ENCODE data around the gene DHRS7B.
A peak's percentile ranks its signal among the peaks of the same experiment; 100 is the strongest.
"Not testable (repeated sequence)": the region's sequence is repeated elsewhere in the genome, so short reads cannot be mapped to it uniquely, and the experiment has no call there.

DHRS7B gene

DNA sequence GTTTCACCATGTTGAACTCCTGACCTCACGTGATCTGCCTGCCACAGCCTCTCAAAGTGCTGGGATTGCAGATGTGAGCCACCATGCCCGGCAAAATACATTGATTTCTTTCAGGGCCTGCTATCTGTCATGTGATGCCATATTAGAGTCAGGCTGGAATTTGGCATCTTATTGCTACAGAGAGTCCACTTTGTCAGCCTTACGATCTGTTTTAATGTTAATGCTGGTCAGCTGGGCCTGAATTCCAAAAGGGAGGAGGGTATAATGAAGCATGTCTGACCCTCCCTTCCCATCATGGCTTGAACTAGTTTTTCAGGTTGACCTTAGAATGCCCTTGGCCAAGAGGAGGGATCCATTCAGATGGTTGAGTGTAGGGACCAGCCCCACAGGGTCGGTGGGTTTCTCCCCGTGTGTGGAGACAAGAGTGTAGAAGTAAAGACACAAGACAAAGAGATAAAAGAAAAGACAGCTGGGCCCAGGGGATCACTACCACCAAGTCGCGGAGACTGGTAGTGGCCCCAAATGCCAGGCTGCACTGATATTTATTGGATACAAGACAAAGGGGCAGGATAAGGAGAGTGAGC lies 19.6 kb upstream of the DHRS7B start:
- H3K36me3 ChIP-seq (ENCODE audit: control insufficient read depth in 2 of 2, insufficient read depth in 2 of 2, low read length in 2 of 2); H3K4me3 ChIP-seq (ENCODE audit: low read length in 2 of 2); H3K4me1 ChIP-seq (ENCODE audit: control insufficient read depth in 2 of 2, insufficient read depth in 2 of 2, low read length in 2 of 2); H3K27ac ChIP-seq (ENCODE audit: low read depth in 2 of 2, low read length in 2 of 2); H3K9ac ChIP-seq (ENCODE audit: low read depth in 1 of 2, low read length in 2 of 2); H3K9me3 ChIP-seq (ENCODE audit: control insufficient read depth in 2 of 2, low read length in 2 of 2); H3K27me3 ChIP-seq (ENCODE audit: control insufficient read depth in 2 of 2, insufficient read depth in 2 of 2, low read length in 2 of 2): not testable (repeated sequence)

GRCh38 chr17:21108651-21109050 lies 18.1 kb upstream of the DHRS7B start:
- Histone ChIP-seq H3K27ac (ENCODE audit: low read depth in 2 of 2, low read length in 2 of 2) (no peak overlapping the region), H3K9me3 (ENCODE audit: control insufficient read depth in 2 of 2, low read length in 2 of 2) (no peaks in the 10 kb centered on the region), H3K9ac (ENCODE audit: low read depth in 1 of 2, low read length in 2 of 2) (no peak overlapping the region), H3K27me3 (ENCODE audit: control insufficient read depth in 2 of 2, insufficient read depth in 2 of 2, low read length in 2 of 2) (no peaks in the 10 kb centered on the region), H3K4me3 (ENCODE audit: low read length in 2 of 2) (no peak overlapping the region), H3K4me1 (ENCODE audit: control insufficient read depth in 2 of 2, insufficient read depth in 2 of 2, low read length in 2 of 2) (no peaks in the 10 kb centered on the region), H3K36me3 (ENCODE audit: control insufficient read depth in 2 of 2, insufficient read depth in 2 of 2, low read length in 2 of 2) (no peaks in the 10 kb centered on the region)

- Histone ChIP-seq H3K4me1 (ENCODE audit: control insufficient read depth in 2 of 2, insufficient read depth in 2 of 2, low read length in 2 of 2) (no peaks in the 10 kb centered on the region), H3K9ac (ENCODE audit: low read depth in 1 of 2, low read length in 2 of 2) (no peak overlapping the region), H3K27ac (ENCODE audit: low read depth in 2 of 2, low read length in 2 of 2) (no peak overlapping the region), H3K9me3 (ENCODE audit: control insufficient read depth in 2 of 2, low read length in 2 of 2) (no peaks in the 10 kb centered on the region), H3K36me3 (ENCODE audit: control insufficient read depth in 2 of 2, insufficient read depth in 2 of 2, low read length in 2 of 2) (no peaks in the 10 kb centered on the region), H3K27me3 (ENCODE audit: control insufficient read depth in 2 of 2, insufficient read depth in 2 of 2, low read length in 2 of 2) (no peaks in the 10 kb centered on the region), H3K4me3 (ENCODE audit: low read length in 2 of 2) (no peak overlapping the region)
Observed at GRCh38 chr17:21113049-21113690, 13.6 kb upstream of the DHRS7B start.

DNA sequence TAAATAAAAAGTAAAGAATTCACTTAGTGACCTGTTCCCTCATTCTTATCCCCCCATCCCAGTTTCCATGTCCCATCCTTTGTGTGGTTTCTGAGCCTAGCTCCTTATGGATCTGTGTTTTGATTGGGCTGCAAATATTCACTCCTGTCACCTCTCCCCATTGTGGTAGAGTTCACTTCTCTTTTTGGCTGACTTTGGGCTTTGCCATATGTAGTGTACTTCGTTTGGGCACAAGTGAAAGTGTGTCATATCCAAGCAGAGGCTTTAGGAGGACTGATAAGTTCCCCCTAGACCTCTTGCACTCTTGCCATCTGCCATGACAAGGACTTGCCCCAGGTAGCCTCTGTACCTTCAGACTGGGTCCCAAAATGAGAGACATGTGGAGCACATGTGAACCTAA lies 13.0 kb upstream of the DHRS7B start:
- Histone ChIP-seq H3K4me1 (ENCODE audit: control insufficient read depth in 2 of 2, insufficient read depth in 2 of 2, low read length in 2 of 2) (no peaks in the 10 kb centered on the region), H3K27ac (ENCODE audit: low read depth in 2 of 2, low read length in 2 of 2) (no peak overlapping the region), H3K27me3 (ENCODE audit: control insufficient read depth in 2 of 2, insufficient read depth in 2 of 2, low read length in 2 of 2) (no peaks in the 10 kb centered on the region), H3K4me3 (ENCODE audit: low read length in 2 of 2) (no peak overlapping the region), H3K9ac (ENCODE audit: low read depth in 1 of 2, low read length in 2 of 2) (no peak overlapping the region), H3K9me3 (ENCODE audit: control insufficient read depth in 2 of 2, low read length in 2 of 2) (no peaks in the 10 kb centered on the region), H3K36me3 (ENCODE audit: control insufficient read depth in 2 of 2, insufficient read depth in 2 of 2, low read length in 2 of 2) (no peaks in the 10 kb centered on the region)

- not testable (repeated sequence) for H3K27ac ChIP-seq (ENCODE audit: low read depth in 2 of 2, low read length in 2 of 2); H3K4me3 ChIP-seq (ENCODE audit: low read length in 2 of 2); H3K27me3 ChIP-seq (ENCODE audit: control insufficient read depth in 2 of 2, insufficient read depth in 2 of 2, low read length in 2 of 2); H3K9ac ChIP-seq (ENCODE audit: low read depth in 1 of 2, low read length in 2 of 2); H3K9me3 ChIP-seq (ENCODE audit: control insufficient read depth in 2 of 2, low read length in 2 of 2); H3K36me3 ChIP-seq (ENCODE audit: control insufficient read depth in 2 of 2, insufficient read depth in 2 of 2, low read length in 2 of 2); H3K4me1 ChIP-seq (ENCODE audit: control insufficient read depth in 2 of 2, insufficient read depth in 2 of 2, low read length in 2 of 2)
Observed at GRCh38 chr17:21114791-21115190, 12.0 kb upstream of the DHRS7B start.

DNA sequence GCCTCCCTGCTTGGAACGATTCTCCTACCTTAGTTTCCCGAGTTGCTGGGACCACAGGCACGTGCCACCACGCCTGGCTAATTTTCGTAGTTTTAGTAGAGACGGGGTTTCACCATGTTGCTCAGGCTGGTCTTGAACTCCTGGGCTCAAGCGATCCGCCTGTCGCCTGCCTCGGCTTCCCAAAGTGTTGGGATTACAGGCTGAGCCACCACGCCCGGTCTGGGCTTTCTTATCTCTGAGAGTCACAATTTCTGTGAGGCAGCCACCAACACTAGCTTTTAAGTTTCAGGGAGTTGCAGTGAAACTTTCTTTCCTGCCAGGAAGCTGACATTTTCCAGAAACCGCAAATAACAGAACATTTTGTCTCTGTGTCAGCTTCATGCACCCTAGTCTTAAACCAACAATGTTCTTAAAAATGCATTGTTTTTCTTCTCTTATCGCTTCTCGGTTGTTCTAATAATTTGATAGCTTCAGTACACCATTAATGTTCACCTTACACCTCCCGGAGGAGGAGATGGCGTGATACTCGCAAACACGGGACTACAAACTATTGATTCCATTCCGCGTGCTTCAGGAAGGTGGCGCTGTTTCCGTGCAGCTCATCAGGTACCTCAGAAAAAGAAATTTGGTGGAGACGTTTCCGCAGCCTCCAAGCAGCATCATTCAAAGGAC lies 7.4 kb upstream of the DHRS7B start:
- H3K9me3 ChIP-seq (ENCODE audit: control insufficient read depth in 2 of 2, low read length in 2 of 2), result no peaks in the 10 kb centered on the region
- no peak overlapping the region for H3K9ac ChIP-seq (ENCODE audit: low read depth in 1 of 2, low read length in 2 of 2)
- no peaks in the 10 kb centered on the region for H3K27me3 ChIP-seq (ENCODE audit: control insufficient read depth in 2 of 2, insufficient read depth in 2 of 2, low read length in 2 of 2)
- no peaks in the 10 kb centered on the region for H3K4me1 ChIP-seq (ENCODE audit: control insufficient read depth in 2 of 2, insufficient read depth in 2 of 2, low read length in 2 of 2)
- no peaks in the 10 kb centered on the region for H3K36me3 ChIP-seq (ENCODE audit: control insufficient read depth in 2 of 2, insufficient read depth in 2 of 2, low read length in 2 of 2)
- no peak overlapping the region for H3K4me3 ChIP-seq (ENCODE audit: low read length in 2 of 2)
- H3K27ac ChIP-seq (ENCODE audit: low read depth in 2 of 2, low read length in 2 of 2), result no peak overlapping the region

GRCh38 chr17:21119919-21120249 lies 6.9 kb upstream of the DHRS7B start:
- H3K9ac ChIP-seq (ENCODE audit: low read depth in 1 of 2, low read length in 2 of 2), result no peak overlapping the region
- H3K27ac ChIP-seq (ENCODE audit: low read depth in 2 of 2, low read length in 2 of 2), result no peak overlapping the region
- H3K36me3 ChIP-seq (ENCODE audit: control insufficient read depth in 2 of 2, insufficient read depth in 2 of 2, low read length in 2 of 2), result no peaks in the 10 kb centered on the region
- H3K27me3 ChIP-seq (ENCODE audit: control insufficient read depth in 2 of 2, insufficient read depth in 2 of 2, low read length in 2 of 2), result no peaks in the 10 kb centered on the region
- H3K4me3 ChIP-seq (ENCODE audit: low read length in 2 of 2), result no peak overlapping the region
- no peaks in the 10 kb centered on the region for H3K4me1 ChIP-seq (ENCODE audit: control insufficient read depth in 2 of 2, insufficient read depth in 2 of 2, low read length in 2 of 2)
- no peaks in the 10 kb centered on the region for H3K9me3 ChIP-seq (ENCODE audit: control insufficient read depth in 2 of 2, low read length in 2 of 2)

GRCh38 chr17:21124086-21124485 lies 2.7 kb upstream of the DHRS7B start:
- H3K4me3 ChIP-seq (ENCODE audit: low read length in 2 of 2), result no peak overlapping the region
- no peaks in the 10 kb centered on the region for H3K9me3 ChIP-seq (ENCODE audit: control insufficient read depth in 2 of 2, low read length in 2 of 2)
- H3K27ac ChIP-seq (ENCODE audit: low read depth in 2 of 2, low read length in 2 of 2), result no peak overlapping the region
- H3K27me3 ChIP-seq (ENCODE audit: control insufficient read depth in 2 of 2, insufficient read depth in 2 of 2, low read length in 2 of 2), result no peaks in the 10 kb centered on the region
- H3K9ac ChIP-seq (ENCODE audit: low read depth in 1 of 2, low read length in 2 of 2), result no peak overlapping the region
- peaks cover 11 to 14% of the 10 kb centered on the region in 2 donors for H3K4me1 ChIP-seq (ENCODE audit: control insufficient read depth in 2 of 2, insufficient read depth in 2 of 2, low read length in 2 of 2)
- no peaks in the 10 kb centered on the region for H3K36me3 ChIP-seq (ENCODE audit: control insufficient read depth in 2 of 2, insufficient read depth in 2 of 2, low read length in 2 of 2)

DNA sequence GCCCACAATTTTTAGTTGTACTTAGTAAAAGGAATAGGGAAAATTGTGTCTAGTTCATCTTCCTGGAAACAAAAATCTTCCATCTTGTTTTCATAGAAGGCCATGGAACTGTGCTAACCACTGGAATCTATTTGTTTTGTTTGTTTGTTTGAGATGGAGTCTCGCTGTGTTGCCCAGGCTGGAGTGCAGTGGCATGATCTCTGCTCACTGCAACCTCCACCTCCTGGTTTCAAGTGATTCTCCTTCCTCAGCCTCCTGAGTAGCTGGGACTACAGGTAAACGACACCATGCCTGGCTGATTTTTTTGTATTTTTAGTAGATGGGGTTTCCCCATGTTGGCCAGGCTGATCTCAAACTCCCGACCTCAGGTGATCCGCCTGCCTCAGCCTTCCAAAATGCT lies 2.2 kb upstream of the DHRS7B start:
- not testable (repeated sequence) for H3K27ac ChIP-seq (ENCODE audit: low read depth in 2 of 2, low read length in 2 of 2)

GRCh38 chr17:21125862-21126261 lies 902 bp upstream of the DHRS7B start:
- Histone ChIP-seq H3K9ac (ENCODE audit: low read depth in 1 of 2, low read length in 2 of 2) (no peak overlapping the region), H3K9me3 (ENCODE audit: control insufficient read depth in 2 of 2, low read length in 2 of 2) (no peaks in the 10 kb centered on the region), H3K27me3 (ENCODE audit: control insufficient read depth in 2 of 2, insufficient read depth in 2 of 2, low read length in 2 of 2) (no peaks in the 10 kb centered on the region), H3K4me3 (ENCODE audit: low read length in 2 of 2) (peak overlapping the region in 1 of 2 donors; percentile 96), H3K27ac (ENCODE audit: low read depth in 2 of 2, low read length in 2 of 2) (peak overlapping the region in 1 of 2 donors; percentile 94), H3K36me3 (ENCODE audit: control insufficient read depth in 2 of 2, insufficient read depth in 2 of 2, low read length in 2 of 2) (no peaks in the 10 kb centered on the region), H3K4me1 (ENCODE audit: control insufficient read depth in 2 of 2, insufficient read depth in 2 of 2, low read length in 2 of 2) (peaks cover 11 to 14% of the 10 kb centered on the region in 2 donors)

More for the DNA sequence above, 2.2 kb upstream of the DHRS7B start:
- H3K4me3 ChIP-seq (ENCODE audit: low read length in 2 of 2); H3K9ac ChIP-seq (ENCODE audit: low read depth in 1 of 2, low read length in 2 of 2); H3K9me3 ChIP-seq (ENCODE audit: control insufficient read depth in 2 of 2, low read length in 2 of 2); H3K36me3 ChIP-seq (ENCODE audit: control insufficient read depth in 2 of 2, insufficient read depth in 2 of 2, low read length in 2 of 2); H3K27me3 ChIP-seq (ENCODE audit: control insufficient read depth in 2 of 2, insufficient read depth in 2 of 2, low read length in 2 of 2): not testable (repeated sequence)
- peaks cover 11 to 14% of the 10 kb centered on the region in 2 donors for H3K4me1 ChIP-seq (ENCODE audit: control insufficient read depth in 2 of 2, insufficient read depth in 2 of 2, low read length in 2 of 2)

Data from mucosa of rectum (tissue), 2 donors.